HG03135 (cell line): ENCODE measurements around the gene ZNF516.

Experiments used
- ATAC-seq: cut with Tn5 transposase; IDR thresholded peaks from one replicate; pipeline ENCODE4 v1.9.1; 2021; ENCODE audit warnings: mild to moderate bottlenecking, moderate library complexity; ENCODE audit not compliant: unreplicated experiment

ZNF516 gene

DNA sequence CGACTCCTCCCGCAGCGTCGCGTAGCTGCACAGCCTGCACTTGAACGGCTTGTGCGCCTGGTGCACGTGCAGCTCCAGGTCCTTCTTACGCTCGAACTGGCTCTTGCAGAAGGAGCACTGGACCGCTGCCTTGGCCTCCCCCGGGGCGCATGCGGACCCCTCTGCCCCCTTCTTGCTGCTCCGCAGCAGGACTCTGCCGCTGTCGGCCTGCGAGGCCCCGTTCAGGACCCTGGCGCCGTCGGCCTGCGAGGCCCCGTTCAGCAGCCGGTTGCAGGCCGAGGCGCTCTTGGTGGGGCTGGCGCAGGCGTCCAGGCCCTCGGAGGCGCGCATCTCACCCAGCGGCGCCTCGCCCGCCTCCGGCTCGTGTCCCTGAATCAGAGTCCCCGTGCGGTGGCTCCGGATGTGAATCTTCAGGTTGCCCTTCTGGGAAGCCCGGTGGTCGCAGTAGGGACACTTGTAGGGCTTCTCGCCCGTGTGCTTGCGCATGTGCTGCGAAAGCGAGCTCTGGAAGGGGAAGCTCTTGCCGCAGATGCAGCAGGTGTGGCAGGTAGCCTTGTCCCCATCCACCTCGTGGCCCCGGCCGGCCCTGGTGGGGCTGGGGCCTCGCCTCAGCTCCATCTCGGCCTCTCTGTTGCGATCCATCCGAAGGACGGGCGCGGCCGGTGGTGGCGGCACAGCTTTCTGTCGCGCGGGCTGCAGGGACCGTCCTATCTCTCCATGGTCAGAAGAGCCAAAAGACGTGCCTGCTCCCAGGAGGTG is 52.5 kb downstream of the ZNF516 start:
- ATAC-seq, result no peak

GRCh38 chr18:76441668-76442412 is 53.2 kb downstream of the ZNF516 start:
- no peak for ATAC-seq

DNA sequence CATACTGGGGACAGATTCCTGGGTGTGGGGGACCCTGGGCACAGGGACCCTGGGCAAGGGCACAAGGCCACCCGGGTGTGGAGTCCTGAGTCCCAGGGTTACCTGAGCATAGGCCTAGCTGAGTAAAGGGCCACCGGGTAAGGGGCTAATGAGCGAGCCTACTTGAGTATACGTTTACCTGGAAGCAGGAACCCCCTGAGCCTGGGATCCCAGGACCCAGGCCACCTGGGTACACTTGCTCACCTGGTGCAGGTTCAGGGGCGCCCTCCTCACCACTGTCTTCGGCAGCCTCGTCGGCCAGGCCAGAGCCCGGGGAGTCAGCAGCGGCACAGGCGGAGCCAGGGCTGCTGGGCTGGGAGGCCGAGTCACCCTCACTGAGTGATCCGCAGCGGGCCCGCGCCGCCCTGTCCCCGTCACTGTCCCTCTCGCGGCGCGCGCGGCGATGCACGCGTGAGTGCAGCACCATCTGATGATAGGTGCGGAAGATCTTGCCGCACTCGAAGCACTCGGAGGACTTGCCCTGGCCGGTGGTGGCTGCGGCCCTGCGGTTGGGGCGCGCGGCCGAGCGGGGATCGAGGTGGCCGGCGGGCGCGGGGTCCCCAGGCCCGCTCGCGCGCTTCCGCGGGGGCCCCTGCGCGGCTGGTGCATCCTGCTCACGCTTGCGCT is 53.9 kb downstream of the ZNF516 start:
- ATAC-seq, result no peak

- no peak for ATAC-seq
Observed at GRCh38 chr18:76437910-76438309, 57.1 kb downstream of the ZNF516 start.

GRCh38 chr18:76437011-76437410 is 58.0 kb downstream of the ZNF516 start:
- ATAC-seq, result no peak

DNA sequence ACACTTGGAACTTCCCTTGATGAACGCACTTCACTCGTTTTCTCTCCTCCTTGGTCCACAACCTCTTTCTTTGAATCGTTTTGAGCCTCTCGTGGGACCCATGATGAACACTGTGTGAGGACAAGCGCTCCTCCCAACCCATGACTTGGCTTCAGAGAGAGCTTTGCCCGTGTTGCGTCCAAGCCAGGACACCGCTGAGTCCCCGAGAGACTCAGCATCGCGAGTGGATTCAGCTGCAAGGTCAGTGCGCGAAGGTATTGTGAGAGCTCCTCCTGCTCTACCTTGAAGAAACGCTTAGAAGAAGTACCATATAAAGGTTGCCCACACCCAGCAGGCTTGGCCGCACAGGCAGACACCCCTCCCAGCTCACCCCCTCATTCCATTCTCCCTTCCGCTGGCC is 58.7 kb downstream of the ZNF516 start:
- no peak for ATAC-seq

DNA sequence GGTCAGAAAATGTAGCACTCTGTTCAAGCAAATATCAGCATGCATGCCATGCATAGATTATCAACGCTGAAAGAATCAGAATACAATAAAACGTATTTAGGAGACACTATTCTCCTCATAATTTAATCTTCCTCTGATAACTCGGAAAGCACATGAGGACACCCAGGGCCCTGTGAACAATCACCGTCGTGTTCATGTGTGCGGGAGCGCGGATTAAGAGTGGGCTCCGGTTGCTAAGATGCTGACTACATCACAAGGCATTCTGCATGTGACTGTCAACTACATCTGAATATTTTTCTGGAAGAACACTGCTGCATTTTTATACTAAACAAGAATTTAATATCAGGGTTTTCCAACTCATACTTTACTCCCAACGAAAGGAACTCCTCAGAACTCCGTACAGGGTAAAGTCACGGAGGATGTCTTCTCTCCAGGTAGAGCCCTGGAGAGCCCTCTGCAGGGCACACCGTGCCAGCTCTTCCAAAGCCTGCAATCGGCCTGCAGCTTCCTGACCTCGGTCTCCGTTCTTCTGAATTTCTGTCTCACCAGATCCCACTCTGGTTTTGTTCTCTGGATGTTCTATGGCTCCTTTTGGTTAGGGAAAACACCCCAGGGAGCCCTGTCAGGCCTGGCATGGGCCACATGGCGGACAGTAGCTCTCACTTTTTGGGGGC is 59.6 kb downstream of the ZNF516 start:
- no peak for ATAC-seq

- ATAC-seq, result no peak
Observed at GRCh38 chr18:76434452-76434851, 60.6 kb downstream of the ZNF516 start.

DNA sequence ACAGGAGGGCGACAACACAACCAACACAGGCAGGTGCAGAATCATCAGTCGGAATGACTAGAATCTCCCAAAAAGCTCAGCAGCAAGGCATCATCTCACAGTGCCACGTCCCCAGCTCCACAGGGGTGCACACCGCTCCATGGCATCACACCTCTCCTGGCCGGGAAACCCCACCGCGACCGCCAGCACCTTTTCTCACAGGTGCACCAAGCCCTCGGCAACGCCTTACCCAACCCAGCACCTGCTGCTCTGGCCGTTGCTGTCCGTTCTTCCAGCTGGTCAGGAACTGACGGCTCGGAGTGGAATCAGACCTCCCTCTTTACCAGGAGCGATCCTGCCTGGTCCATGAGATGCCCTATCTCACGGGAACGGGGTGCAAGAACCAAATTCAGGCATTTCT is 61.3 kb downstream of the ZNF516 start:
- no peak for ATAC-seq

DNA sequence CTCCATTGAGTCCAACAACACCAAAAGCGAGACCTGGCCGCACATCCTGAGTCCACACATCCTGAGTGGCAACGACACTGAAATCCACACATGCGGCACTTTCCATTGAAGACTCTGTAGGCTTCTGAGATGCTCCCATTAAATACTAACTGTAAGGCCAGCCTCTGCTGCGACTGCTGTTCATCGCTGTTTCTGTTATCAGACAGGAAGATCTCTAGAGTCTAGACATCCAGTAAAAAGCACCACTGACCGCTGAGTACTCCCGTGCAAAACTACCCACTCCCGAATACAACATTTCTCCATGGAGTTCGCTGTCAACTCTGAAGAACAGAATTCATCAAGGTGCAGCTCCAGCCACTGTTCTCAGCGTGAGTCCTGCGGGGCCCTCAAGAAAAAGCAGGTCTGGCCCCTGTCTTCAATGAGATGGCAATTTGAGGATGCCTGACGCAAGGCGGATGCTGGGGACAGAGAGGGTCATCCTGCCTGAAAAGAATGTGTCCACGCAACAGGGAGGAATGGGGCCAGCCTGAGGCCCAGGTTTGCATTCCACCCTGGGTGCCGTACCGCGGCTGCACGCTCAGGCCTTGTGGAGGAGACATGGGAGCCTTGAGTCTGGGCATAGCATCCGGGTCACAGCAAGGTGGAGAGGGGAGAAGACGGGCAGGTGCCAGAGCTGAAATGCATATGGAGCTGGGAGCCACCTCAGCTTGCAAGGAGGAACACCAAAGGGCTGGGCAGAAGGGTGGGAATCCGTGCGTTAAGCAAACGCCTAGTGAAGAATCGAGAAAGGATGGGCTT is 61.9 kb downstream of the ZNF516 start:
- ATAC-seq, result no peak

DNA sequence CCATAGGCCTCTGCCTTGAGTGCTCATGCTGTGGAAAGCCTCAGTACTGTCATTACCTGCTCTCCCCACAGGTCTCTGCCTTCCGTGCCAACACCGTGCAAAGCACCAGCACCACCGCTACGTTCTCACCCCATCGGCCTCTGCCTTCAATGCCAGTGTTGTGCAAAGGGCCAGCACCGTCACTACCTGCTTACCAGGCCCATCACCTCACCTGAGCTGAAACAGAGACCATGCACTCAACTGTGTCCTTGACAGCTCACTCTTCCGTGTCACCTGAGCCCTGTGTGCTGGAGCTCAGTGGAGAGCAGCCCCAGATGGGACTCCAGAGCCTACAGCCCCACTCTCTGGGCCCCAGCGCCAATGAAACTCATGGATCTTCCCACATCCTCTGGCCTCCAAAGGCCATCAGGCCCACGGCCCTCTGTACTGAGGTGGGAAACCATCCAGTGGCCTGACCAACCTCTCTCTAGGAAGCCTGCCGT is 62.7 kb downstream of the ZNF516 start:
- ATAC-seq, result no peak

GRCh38 chr18:76431437-76432273 is 63.4 kb downstream of the ZNF516 start:
- no peak for ATAC-seq

DNA sequence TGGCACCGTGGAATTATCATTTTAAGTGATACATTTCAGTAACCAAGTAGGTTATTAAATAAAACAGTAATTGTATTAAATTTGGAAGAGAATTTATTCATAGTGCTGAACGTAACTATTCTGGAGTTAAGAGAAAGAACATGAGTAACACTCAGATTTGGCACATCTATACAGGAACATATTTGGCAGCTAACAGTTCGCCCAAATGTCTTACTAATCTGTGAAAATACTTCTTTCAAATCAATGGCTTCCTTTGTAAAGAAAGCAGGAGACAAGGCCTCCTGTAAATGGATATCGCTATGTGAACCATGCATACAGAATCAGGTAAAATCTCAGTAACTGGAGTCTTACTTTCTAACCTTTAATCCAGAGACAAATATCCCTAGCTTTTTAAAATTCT is 64.4 kb downstream of the ZNF516 start:
- no peak for ATAC-seq

- no peak for ATAC-seq
Observed at GRCh38 chr18:76429262-76430126, 65.5 kb downstream of the ZNF516 start.

- ATAC-seq, result no peak
Observed at GRCh38 chr18:76428396-76429261, 66.4 kb downstream of the ZNF516 start.

GRCh38 chr18:76426737-76427305 is 68.2 kb downstream of the ZNF516 start:
- no peak for ATAC-seq
